Effector CD4-positive, alpha-beta T cell (primary cell): ENCODE data around the gene GCSAML.

Experiments
- DNase-seq: peaks from one replicate; pipeline ENCODE4 v3.0.0-alpha.2; 2020

Gene GCSAML

DNA sequence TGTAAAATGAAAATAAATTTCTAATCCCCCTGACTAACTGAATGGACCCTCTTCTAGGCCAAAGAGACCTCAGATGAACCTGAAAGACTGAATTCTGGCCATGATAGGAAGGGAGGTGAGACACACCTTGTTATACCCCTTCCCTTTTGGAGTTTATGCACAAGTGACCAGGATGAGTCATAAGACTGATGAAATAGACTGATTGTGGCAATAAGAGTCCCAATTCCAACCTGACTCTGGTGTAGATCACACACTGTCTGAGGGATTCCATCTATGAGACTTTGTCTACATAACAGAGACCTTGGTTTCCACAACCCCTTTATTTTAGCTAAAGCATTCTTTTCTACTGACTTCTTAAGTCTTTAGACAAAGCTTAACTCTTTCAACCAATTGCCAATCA, 25.7 kb downstream of the GCSAML start:
- DNase-seq: no peak

- DNase-seq: no peak
Measured at GRCh38 chr1:247576514-247576913, 27.6 kb downstream of the GCSAML start.

DNA sequence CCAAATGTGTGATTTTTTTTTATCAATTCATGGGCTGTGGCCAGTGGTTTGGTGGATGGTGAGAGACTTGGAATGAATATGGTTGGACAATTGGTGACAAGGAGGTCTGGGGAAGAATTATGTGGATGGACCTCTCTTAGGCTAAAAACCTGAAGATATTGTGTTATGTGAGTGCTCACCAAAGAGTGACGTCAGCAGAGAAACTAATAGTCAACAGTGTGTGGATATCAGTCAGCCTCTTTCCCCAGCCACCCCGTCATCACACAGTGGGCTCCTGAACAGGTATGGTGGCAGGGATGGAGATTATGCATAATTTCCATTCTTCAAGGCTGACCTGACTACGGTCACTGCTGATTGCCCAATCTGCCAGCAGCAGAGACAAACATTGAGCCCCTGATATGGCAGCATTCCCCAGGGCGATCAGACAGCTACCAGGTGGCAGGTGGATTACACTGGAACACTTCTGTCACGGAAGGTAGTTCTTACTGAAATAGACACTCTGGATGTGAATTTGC, 30.1 kb downstream of the GCSAML start:
- no peak for DNase-seq

GRCh38 chr1:247588060-247588459, 39.1 kb downstream of the GCSAML start, which contains the start of gene OR2G2:
OR2G2 (plus strand) TSS chr1:247588360; CDS start chr1:247588360, 0 bp downstream.
- DNase-seq: no peak

DNA sequence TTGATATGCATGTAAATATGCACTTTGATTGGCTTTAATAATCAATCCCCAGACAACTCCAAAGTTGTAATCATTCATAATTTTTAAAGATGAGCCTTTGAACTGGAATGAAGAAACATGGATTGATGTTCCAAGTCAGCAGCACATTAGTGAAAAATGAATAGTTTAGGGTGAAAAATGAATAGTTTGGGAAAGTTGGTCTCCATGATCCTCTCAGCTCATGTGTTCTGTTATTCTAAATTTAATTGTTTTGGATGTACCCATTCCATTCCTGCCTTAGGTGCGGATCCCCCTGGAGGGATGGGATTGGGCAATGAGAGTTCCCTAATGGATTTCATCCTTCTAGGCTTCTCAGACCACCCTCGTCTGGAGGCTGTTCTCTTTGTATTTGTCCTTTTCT, 56.4 kb downstream of the GCSAML start, which contains the start of gene OR2G3:
OR2G3 (plus strand) TSS at position 301 of the 400 bp plus-strand sequence; CDS start at position 301, 0 bp downstream.
- no peak for DNase-seq

DNA sequence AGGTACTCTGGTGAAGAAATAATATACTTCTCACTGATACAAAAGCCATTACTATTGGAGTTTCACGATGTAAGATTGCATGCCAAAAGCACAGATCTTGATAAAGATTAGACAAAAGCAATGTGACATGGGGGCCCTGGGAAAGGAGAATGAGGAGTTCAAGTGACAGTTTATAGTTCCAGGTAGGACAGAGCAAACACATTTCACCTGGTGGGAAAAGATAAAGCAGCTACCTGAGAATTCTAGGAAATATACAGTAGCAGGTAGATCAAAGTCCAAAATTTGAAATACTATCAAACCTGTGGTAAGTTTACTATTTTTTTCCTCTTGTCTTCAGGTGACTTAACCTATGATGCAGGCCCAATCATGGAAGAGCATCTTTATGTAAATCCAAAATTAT, 64.5 kb downstream of the GCSAML start:
- DNase-seq: no peak

GRCh38 chr1:247614625-247615024, 65.7 kb downstream of the GCSAML start:
- no peak for DNase-seq
